H1 (cell line): Measurements from ENCODE around the gene GSE1. TPM values are rescaled to one million over a fixed set of nuclear protein-coding genes. Genes with fewer than 3 reads are reported as not detected.

Experiments
- CTCF ChIA-PET: fragments of 300-600 bp; sonication (Branson Sonifier 250); formaldehyde crosslinking; loops from one replicate; lab custom pipeline; 2021; ENCODE audit not compliant: partially characterized antibody; lab: Charles Lee
- POLR2A ChIA-PET: fragments of 300-600 bp; sonication (Branson Sonifier 250); formaldehyde crosslinking; loops from one replicate; lab custom pipeline; 2021; ENCODE audit warnings: inconsistent platforms; ENCODE audit not compliant: partially characterized antibody; lab: Charles Lee
- DNase-seq, 2 experiments: peaks; one replicate each; pipeline versions ENCODE4 v3.0.0 to v3.0.0-alpha.2; 2010 to 2022; ENCODE audit warnings: low spot score in 2 of 2, low read depth in 1 of 2, mixed read lengths in 1 of 2
- FAIRE-seq: peaks from 2 replicates; lab custom pipeline; 2011; peaks lifted over from hg19 to GRCh38; lab: Jason Lieb, UNC
- H2AFZ ChIP-seq: 2 replicates; pipeline ENCODE4 v1.8.1; 2012; ENCODE audit warnings: low read length, inconsistent platforms
- H2AK5ac ChIP-seq: 2 replicates; pipeline ENCODE4 v1.6.1; 2013; ENCODE audit warnings: low read depth, low read length
- H2BK120ac ChIP-seq: replicated peaks from 2 replicates; pipeline ENCODE3; 2013; ENCODE audit warnings: low read depth, low read length, inconsistent platforms
- H2BK12ac ChIP-seq: 2 replicates; pipeline ENCODE4 v1.6.1; 2013; ENCODE audit warnings: low read depth, low read length
- H2BK15ac ChIP-seq: 2 replicates; pipeline ENCODE4 v1.6.1; 2013; ENCODE audit warnings: low read length
- H2BK20ac ChIP-seq: 2 replicates; pipeline ENCODE4 v1.6.1; 2013; ENCODE audit warnings: low read length
- H2BK5ac ChIP-seq: 2 replicates; pipeline ENCODE4 v1.6.1; 2013; ENCODE audit warnings: low read depth, low read length
- H3K14ac ChIP-seq: 2 replicates; pipeline ENCODE4 v1.6.1; 2013; ENCODE audit warnings: inconsistent platforms; ENCODE audit not compliant: insufficient read length
- H3K18ac ChIP-seq: 2 replicates; pipeline ENCODE4 v1.6.1; 2013; ENCODE audit warnings: low read length; ENCODE audit errors: extremely low read depth
- H3K23ac ChIP-seq: 2 replicates; pipeline ENCODE4 v1.6.1; 2013; ENCODE audit warnings: inconsistent platforms; ENCODE audit not compliant: insufficient read length
- H3K23me2 ChIP-seq: 2 replicates; pipeline ENCODE4 v1.6.1; 2013; ENCODE audit warnings: low read depth, low read length
- H3K27ac ChIP-seq: 2 replicates; pipeline ENCODE4 v1.6.1; 2011; ENCODE audit warnings: low read depth, low read length, inconsistent platforms
- H3K27me3 ChIP-seq, 4 experiments: replicated peaks in 1 of 4; 1 replicate in 1 of 4; 2 replicates in 3 of 4; pipeline versions ENCODE4 v1.6.1 to v1.8.1; 2011 to 2013; ENCODE audit warnings: low read length in 3 of 4, mild to moderate bottlenecking in 3 of 4, inconsistent platforms in 2 of 4, mixed read lengths in 2 of 4, moderate library complexity in 1 of 4; ENCODE audit not compliant: control insufficient read depth in 3 of 4, insufficient read depth in 3 of 4; ENCODE audit errors: extremely low read depth in 1 of 4
- H3K36me3 ChIP-seq, 4 experiments: 2 replicates each; pipeline versions ENCODE4 v1.6.1 to v1.8.1; 2011 to 2013; ENCODE audit warnings: mild to moderate bottlenecking in 4 of 4, low read length in 3 of 4, moderate library complexity in 2 of 4, control low read depth in 1 of 4, inconsistent platforms in 1 of 4; ENCODE audit not compliant: insufficient read depth in 4 of 4, control insufficient read depth in 2 of 4
- H3K4ac ChIP-seq: replicated peaks from 2 replicates; pipeline ENCODE3; 2013; ENCODE audit warnings: low read length, low read depth, mixed read lengths, inconsistent platforms; ENCODE audit not compliant: insufficient read length
- H3K4me1 ChIP-seq, 4 experiments: replicated peaks in 1 of 4; 1 replicate in 1 of 4; 2 replicates in 3 of 4; pipeline versions ENCODE4 v1.6.1 to v1.8.1; 2011 to 2013; ENCODE audit warnings: low read length in 3 of 4, inconsistent platforms in 2 of 4, mixed read lengths in 1 of 4; ENCODE audit not compliant: insufficient read depth in 4 of 4, control insufficient read depth in 3 of 4
- H3K4me2 ChIP-seq, 2 experiments: 2 replicates each; pipeline versions ENCODE4 v1.6.1 to v1.8.1; 2011 to 2013; ENCODE audit warnings: low read depth in 2 of 2, low read length in 2 of 2, control low read depth in 1 of 2, inconsistent platforms in 1 of 2, mild to moderate bottlenecking in 1 of 2; ENCODE audit not compliant: insufficient read depth in 1 of 2
- H3K4me3 ChIP-seq, 4 experiments: fragments of 200-600, 300-600 bp in 1 of 4; sonication (generic), shearing (Covaris generic), sonication (Bioruptor Twin) in 1 of 4; 2 replicates each; pipeline versions ENCODE4 v1.5.1 to v1.8.1; 2011 to 2016; ENCODE audit warnings: low read length in 4 of 4, low read depth in 3 of 4, control low read depth in 2 of 4, inconsistent platforms in 2 of 4, mild to moderate bottlenecking in 2 of 4, mixed read lengths in 1 of 4, moderate library complexity in 1 of 4; ENCODE audit not compliant: insufficient read depth in 2 of 4; ENCODE audit errors: extremely low read depth in 1 of 4
- H3K56ac ChIP-seq: replicated peaks from 2 replicates; pipeline ENCODE3; 2013; ENCODE audit warnings: low read depth, mild to moderate bottlenecking, mixed read lengths, low read length, inconsistent platforms; ENCODE audit not compliant: insufficient read length
- H3K79me1 ChIP-seq: 2 replicates; pipeline ENCODE4 v1.6.1; 2013; ENCODE audit warnings: low read depth, low read length, control low read depth
- H3K79me2 ChIP-seq, 2 experiments: 2 replicates each; pipeline versions ENCODE4 v1.6.1 to v1.8.1; 2012 to 2013; ENCODE audit warnings: low read length in 2 of 2, mild to moderate bottlenecking in 2 of 2, inconsistent platforms in 1 of 2; ENCODE audit not compliant: insufficient read depth in 2 of 2, control insufficient read depth in 1 of 2
- H3K9ac ChIP-seq, 4 experiments: replicated peaks in 1 of 4; 1 replicate in 1 of 4; 2 replicates in 3 of 4; pipeline versions ENCODE4 v1.6.1 to v1.8.1; 2011 to 2013; ENCODE audit warnings: low read depth in 3 of 4, low read length in 3 of 4, control low read depth in 2 of 4, mild to moderate bottlenecking in 2 of 4, moderate library complexity in 2 of 4, inconsistent platforms in 1 of 4; ENCODE audit errors: extremely low read depth in 1 of 4
- H3K9me3 ChIP-seq, 2 experiments: 2 replicates each; pipeline versions ENCODE4 v1.6.1 to v1.8.1; 2012 to 2013; ENCODE audit warnings: mild to moderate bottlenecking in 2 of 2, moderate library complexity in 2 of 2, control low read depth in 1 of 2, inconsistent platforms in 1 of 2, low read depth in 1 of 2, low read length in 1 of 2, mixed read lengths in 1 of 2; ENCODE audit not compliant: insufficient read depth in 2 of 2
- H4K20me1 ChIP-seq, 2 experiments: replicated peaks in 1 of 2; 2 replicates each; pipeline versions ENCODE3 to v1.8.1; 2011 to 2013; ENCODE audit warnings: inconsistent platforms in 2 of 2, low read length in 2 of 2, mild to moderate bottlenecking in 1 of 2; ENCODE audit not compliant: insufficient read depth in 2 of 2, control insufficient read depth in 1 of 2
- H4K5ac ChIP-seq: 2 replicates; pipeline ENCODE4 v1.6.1; 2013; ENCODE audit warnings: low read length, low read depth, mixed read lengths, inconsistent platforms; ENCODE audit not compliant: insufficient read length
- H4K8ac ChIP-seq: 2 replicates; pipeline ENCODE4 v1.8.0; 2013; ENCODE audit warnings: mild to moderate bottlenecking, moderate library complexity, low read length, inconsistent platforms; ENCODE audit not compliant: insufficient read depth; ENCODE audit errors: extremely low read depth
- H4K91ac ChIP-seq: replicated peaks from 2 replicates; pipeline ENCODE3; 2013; ENCODE audit warnings: low read length, mixed read lengths, inconsistent platforms; ENCODE audit not compliant: insufficient read length
- CTCF ChIP-seq, 3 experiments: IDR thresholded peaks; 1 replicate in 2 of 3; 2 replicates in 1 of 3; pipeline versions ENCODE4 v1.5.1 to v1.6.1; 2011; ENCODE audit warnings: low read length in 3 of 3, mild to moderate bottlenecking in 3 of 3, inconsistent platforms in 2 of 3, low read depth in 1 of 3, moderate library complexity in 1 of 3; ENCODE audit not compliant: insufficient read depth in 1 of 3; ENCODE audit errors: control extremely low read depth in 1 of 3
- KDM5A ChIP-seq: fragments of 200-600 bp; IDR thresholded peaks from 2 replicates; pipeline ENCODE4 v1.7.1; 2012; ENCODE audit warnings: mild to moderate bottlenecking, low read length, inconsistent platforms, mixed read lengths
- RBBP5 ChIP-seq: IDR thresholded peaks from 2 replicates; pipeline ENCODE4 v1.7.1; 2012; ENCODE audit warnings: low read depth, mild to moderate bottlenecking, inconsistent platforms, low read length, moderate library complexity, borderline replicate concordance
- SP2 ChIP-seq: IDR thresholded peaks from 2 replicates; pipeline ENCODE4 v1.6.1; 2012; ENCODE audit warnings: mild to moderate bottlenecking, low read length, inconsistent platforms
- SP4 ChIP-seq: IDR thresholded peaks from 2 replicates; pipeline ENCODE4 v1.6.1; 2012; ENCODE audit warnings: low read length, inconsistent platforms
- TAF1 ChIP-seq: IDR thresholded peaks from 2 replicates; pipeline ENCODE4 v1.6.1; 2011; ENCODE audit warnings: mild to moderate bottlenecking, low read depth, low read length
- TBP ChIP-seq: IDR thresholded peaks from 2 replicates; pipeline ENCODE4 v1.6.1; 2011; ENCODE audit warnings: low read depth, low read length, improper control_type of control experiment
- USF2 ChIP-seq: IDR thresholded peaks from 2 replicates; pipeline ENCODE4 v1.6.1; 2011; ENCODE audit warnings: low read length, improper control_type of control experiment
- WGBS, 2 experiments: shearing (Covaris generic) in 1 of 2; methylation state at CpG; one replicate each; pipeline versions ENCODE4 v1.1.6 to v1.1.7; 2013 to 2015; ENCODE audit warnings: low lambda C conversion rate in 2 of 2, mixed read lengths in 2 of 2, inconsistent platforms in 1 of 2, low coverage in 1 of 2, missing lambda C conversion rate in 1 of 2; ENCODE audit not compliant: insufficient replicate concordance in 2 of 2, insufficient coverage in 1 of 2, insufficient read length in 1 of 2; ENCODE audit errors: extremely low coverage in 1 of 2, missing lambda C conversion rate in 1 of 2; 5-methylcytosine and 5-hydroxymethylcytosine counted together
- polyA plus RNA-seq, 7 experiments: library from polyadenylated mRNA; depleted of rRNA in 3 of 7; stranded (reverse) in 5 of 7; unstranded in 2 of 7; fragments of >200 nt in 5 of 7; fragments of 200-250 nt in 2 of 7; gene quantifications; 1 replicate in 5 of 7; 2 replicates in 1 of 7; 4 replicates in 1 of 7; pipeline versions ENCODE4 v1.2.1 to v1.2.3, GENCODE V29; 2011 to 2013; ENCODE audit warnings: missing spikeins in 2 of 7, mixed read lengths in 2 of 7
- total RNA-seq: library from RNA; stranded (reverse); fragmentation: NEBNext Ultra II Directional; extraction: Animal tissue kit (Norgen Biotek cat#: 25700); gene quantifications from 2 replicates; pipeline ENCODE4 v1.2.1, GENCODE V29; 2021

Gene GSE1
- total and polyA plus RNA-seq, 2 of the 8 experiments (the other 6 are each of a cell fraction or from before 2014, with no cell fraction given), result 26.0 to 65.6 TPM

GRCh38 chr16:85607321-85607765 lies 5.8 kb upstream of the GSE1 start:
- Histone ChIP-seq H2AFZ (no peak overlapping the region), H3K9ac (peak overlapping the region in 2 of 4 experiments; percentile 13 to 18; a peak in 2 of 7 replicates), H4K5ac (no peak overlapping the region), H3K4me1 (peaks cover 10 to 58% (median 48%) of the 10 kb centered on the region in 4 experiments), H3K9me3 (no peaks in the 10 kb centered on the region), H2BK5ac (peak overlapping the region; percentile 90; the same call in 1 of the 2 replicates), H3K4me3 (peak overlapping the region in 3 of 4 experiments; percentile 23 to 54 (median 36); a peak in 4 of 8 replicates), H3K56ac (no peak overlapping the region), H2AK5ac (0 out of 2 replicates have a peak overlapping the region, but pooled peaks have one; percentile 45), H3K79me2 (peaks cover 0 to 27% of the 10 kb centered on the region in 2 experiments; a peak in 2 of 4 replicates), H3K4me2 (peak overlapping the region; percentile 62 to 65), H3K18ac (peak overlapping the region; percentile 90; the same call in 1 of the 2 replicates), H2BK15ac (no peak overlapping the region), H3K4ac (no peak overlapping the region), H3K27ac (peak overlapping the region; percentile 62; the same call in 1 of the 2 replicates), H3K23me2 (peaks cover 3% of the 10 kb centered on the region; the same call in 1 of the 2 replicates), H4K91ac (peak overlapping the region; percentile 79), H4K8ac (peak overlapping the region; percentile 72; the same call in 1 of the 2 replicates), H3K79me1 (no peaks in the 10 kb centered on the region; the same call in 1 of the 2 replicates), H4K20me1 (peaks cover 0 to 2% of the 10 kb centered on the region in 2 experiments), H3K27me3 (peaks cover 0 to 9% (median 4%) of the 10 kb centered on the region in 4 experiments; a peak in 2 of 7 replicates), H3K36me3 (no peaks in the 10 kb centered on the region; a peak in 1 of 8 replicates), H2BK20ac (peak overlapping the region; percentile 99; the same call in 1 of the 2 replicates), H2BK120ac (no peak overlapping the region), H3K23ac (no peak overlapping the region), H3K14ac (no peak overlapping the region), H2BK12ac (peak overlapping the region; percentile 60; the same call in 1 of the 2 replicates)
- FAIRE-seq (no peak), DNase-seq (peak in 1 of 2 experiments; percentile 81)
- WGBS, 2 experiments, result 1% methylated on average over 21 of the region's 21 CpGs; no CpG with 5 or more reads in 1 of the 2 experiments
- ChIA-PET CTCF (interaction anchor here (0.8 to 6.6 kb wide), 20 partner anchors 9 to 186 kb away, joined by 3 to 79 read pairs (median 10); no protein-coding TSS in a partner anchor), POLR2A (interaction anchor here (1.2 to 1.7 kb wide), 3 partner anchors 51 to 86 kb away, joined by 3 to 5 read pairs (median 3); no protein-coding TSS in a partner anchor)
- no peak for TF ChIP-seq USF2
- peak in 1 of 3 experiments; percentile 42; a peak in 2 of 4 replicates for TF ChIP-seq CTCF (IDR thresholded peaks at IDR 0.05; ENCODE audit: control extremely low read depth in 1 of 3, insufficient read depth in 1 of 3, low read depth in 1 of 3, low read length in 3 of 3)
- no peak for TF ChIP-seq TBP
- no peak for TF ChIP-seq SP4
- no peak for TF ChIP-seq KDM5A
- no peak for TF ChIP-seq RBBP5
- 0 out of 2 replicates have a peak, but pooled peaks have one; percentile 28 for TF ChIP-seq TAF1
- TF ChIP-seq SP2, result no peak
